HuH-7 (cell line): Measurements from ENCODE around the gene SUPT5H.

Experiments
- DNase-seq: peaks from one replicate; pipeline ENCODE4 v3.0.0; 2011; ENCODE audit warnings: low spot score

The SUPT5H gene

GRCh38 chr19:39520541-39521484 lies 75.4 kb downstream of the SUPT5H start:
- no peak for DNase-seq

- no peak for DNase-seq
Observed at GRCh38 chr19:39524495-39524894, 79.1 kb downstream of the SUPT5H start.

GRCh38 chr19:39525205-39525604 lies 79.8 kb downstream of the SUPT5H start:
- DNase-seq: no peak
